NK-92 (cell line): Measurements from ENCODE around the gene TRIM44.

ENCODE experiments used
- DNase-seq: peaks from one replicate; lab custom pipeline; 2025; ENCODE audit not compliant: unreplicated experiment; lab: John Stamatoyannopoulos, UW

Gene TRIM44, protein sequence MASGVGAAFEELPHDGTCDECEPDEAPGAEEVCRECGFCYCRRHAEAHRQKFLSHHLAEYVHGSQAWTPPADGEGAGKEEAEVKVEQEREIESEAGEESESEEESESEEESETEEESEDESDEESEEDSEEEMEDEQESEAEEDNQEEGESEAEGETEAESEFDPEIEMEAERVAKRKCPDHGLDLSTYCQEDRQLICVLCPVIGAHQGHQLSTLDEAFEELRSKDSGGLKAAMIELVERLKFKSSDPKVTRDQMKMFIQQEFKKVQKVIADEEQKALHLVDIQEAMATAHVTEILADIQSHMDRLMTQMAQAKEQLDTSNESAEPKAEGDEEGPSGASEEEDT

DNA sequence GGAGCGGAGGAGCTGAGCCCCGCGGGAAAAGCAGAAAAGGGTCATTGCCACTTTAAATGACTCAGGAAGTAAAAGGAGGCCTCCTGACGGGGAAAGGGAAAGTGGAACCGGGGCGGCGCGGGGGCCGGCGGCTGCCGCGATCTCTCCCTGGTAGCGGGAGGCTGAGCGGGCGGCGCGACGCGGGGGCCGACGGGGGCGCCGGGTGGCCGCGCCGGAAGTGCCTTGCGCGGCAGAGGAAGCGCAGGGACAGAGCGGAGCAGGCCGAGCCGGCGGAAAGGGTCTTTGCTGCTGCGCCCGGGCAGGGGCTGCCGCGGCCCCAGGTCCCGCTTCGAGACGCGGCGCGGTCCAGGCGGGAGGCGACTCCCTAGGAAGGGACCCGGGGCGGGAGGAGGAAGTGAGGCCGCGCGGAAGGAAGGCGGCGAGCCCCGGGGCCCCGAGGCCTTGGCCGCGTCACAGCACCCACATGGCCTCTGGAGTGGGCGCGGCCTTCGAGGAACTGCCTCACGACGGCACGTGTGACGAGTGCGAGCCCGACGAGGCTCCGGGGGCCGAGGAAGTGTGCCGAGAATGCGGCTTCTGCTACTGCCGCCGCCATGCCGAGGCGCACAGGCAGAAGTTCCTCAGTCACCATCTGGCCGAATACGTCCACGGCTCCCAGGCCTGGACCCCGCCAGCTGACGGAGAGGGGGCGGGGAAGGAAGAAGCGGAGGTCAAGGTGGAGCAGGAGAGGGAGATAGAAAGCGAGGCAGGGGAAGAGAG lies at the start of gene TRIM44:
Gene TRIM44, plus strand, starts transcription at position 127 of the 759 bp plus-strand sequence. Its CDS starts 337 bp downstream, at position 464.
- no peak for DNase-seq

DNA sequence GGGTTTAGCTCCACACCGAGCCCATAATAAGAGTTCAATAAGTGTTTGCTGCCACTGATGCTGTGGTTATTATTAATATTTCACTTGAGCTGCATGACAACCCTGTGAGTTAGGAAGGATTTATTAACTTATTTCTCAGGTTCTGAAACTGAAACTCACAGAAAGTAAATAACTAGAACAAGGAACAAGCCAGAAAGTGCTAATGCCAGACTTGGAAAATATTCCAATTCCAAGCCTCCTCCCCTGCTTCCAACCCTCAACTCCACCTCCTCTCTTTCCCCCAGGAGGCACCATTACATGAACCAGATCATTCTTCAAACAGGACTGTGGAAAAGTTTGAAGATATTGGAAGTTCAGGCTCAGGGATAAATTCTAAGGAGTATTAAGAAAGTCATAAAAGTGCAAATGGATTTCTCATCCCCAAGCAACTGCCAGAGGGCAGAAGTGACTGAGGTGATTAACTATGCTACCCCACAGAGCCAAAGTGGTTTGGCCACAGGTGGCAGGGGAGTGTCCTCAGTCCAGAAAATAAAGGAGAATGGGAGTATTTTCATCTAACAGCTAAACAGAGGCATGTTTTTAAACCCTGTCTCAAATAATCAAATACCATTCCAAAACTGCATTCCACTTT lies 47.5 kb upstream of the TRIM44 start:
- no peak for DNase-seq

DNA sequence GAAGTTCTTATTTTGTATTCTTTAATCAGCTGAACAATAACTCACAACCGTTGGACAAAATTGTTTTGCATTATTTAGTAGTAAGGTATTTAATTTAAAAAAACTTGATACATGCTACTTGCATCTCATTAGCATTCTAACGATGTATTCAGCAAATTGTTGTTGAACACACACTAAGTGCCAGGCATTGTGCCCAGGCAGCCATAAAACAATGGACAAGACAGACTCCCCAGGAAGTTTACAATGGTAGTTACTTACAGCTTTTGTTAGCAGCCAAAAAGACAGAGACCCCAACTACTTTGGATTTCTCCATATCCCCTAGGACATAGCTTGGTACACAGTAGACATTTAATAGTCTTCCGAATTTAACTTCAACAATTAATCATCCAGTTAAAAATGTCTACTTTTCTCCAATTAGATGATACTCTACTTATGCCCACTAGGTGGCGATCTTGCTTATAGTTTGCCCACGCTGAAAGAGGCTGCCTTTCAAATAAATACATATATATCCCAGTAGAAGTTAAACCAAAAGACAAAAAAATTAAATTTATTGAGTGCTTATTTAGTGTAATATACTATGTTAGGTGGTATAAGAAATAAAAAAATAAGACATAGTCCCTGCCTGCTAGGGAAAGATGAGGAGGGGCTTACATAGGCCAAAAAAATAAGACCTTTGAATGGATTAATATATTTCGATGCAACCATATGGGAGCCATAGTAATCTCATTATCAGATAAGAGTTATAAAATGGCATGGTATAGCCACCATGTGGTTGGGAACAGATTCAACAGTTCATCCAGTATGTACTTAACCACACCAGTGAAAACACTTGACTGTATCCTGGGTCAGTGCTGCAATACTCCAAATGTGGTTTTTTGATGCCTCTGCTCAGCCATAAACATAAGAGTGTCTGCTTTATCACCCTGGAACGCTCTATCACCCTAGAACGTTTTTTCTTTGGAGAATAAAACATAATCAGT lies 46.4 kb upstream of the TRIM44 start:
- DNase-seq, result no peak

DNA sequence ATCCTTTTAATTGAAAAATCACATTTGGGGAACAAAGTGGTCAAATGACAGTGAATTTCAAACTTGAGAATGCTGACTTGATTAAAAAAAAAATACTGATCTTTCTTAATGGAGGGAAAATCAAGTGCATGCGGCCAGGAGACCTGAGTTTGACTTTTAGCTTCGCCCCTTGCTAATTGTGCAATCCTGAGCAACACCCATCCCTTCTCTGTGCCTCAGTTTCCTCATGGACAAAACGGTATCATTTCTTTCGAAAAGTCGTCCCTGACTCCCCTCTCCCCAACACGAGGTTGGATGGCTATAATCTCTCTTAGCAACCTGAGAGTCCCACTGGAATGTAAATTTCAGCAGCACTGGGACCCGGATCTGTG lies 45.3 kb upstream of the TRIM44 start:
- DNase-seq, result no peak

DNA sequence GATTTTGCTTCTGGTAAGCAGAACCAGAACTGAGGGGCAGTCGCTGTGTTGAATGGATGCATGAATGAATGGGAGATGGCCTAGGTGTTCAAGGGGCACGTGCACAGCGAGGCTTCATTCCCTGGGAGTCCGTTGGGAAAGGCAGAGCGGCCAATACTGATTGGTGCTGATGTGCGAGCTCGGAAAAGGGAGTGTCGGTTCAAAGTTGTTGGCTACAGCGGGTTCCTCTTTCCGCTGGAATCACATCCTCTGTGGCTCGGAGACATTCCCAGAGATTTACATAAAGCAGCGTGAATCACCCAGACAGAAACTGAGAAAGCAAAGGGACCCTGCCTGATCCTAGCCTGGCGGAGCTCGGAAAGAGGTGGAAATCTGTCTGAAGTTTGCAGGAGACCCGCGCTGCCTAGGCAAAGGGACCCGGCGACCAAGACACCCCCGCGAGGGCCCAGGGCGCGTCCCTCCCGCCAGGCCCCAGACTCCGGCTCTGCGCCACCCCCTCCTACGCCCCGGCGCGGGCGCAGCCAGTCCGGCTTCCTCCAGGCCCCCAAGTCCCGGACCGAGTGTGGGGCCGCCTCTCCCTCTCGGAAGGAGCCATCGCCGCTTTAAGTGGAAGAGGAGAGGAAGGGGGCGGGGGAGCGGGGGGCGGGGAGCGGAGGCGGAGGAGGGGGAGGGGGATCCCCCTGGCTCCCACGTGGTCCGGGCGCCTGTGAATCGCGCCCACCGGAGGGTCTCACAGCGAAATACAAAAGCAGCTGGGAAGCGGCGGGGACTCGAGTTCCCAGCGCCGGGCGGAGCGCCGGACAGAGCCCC lies 44.7 kb upstream of the TRIM44 start, which contains the start of gene FJX1:
Gene FJX1, plus strand, starts transcription at position 774 of the 810 bp plus-strand sequence. CDS start 177 bp downstream, outside the sequence.
- no peak for DNase-seq

DNA sequence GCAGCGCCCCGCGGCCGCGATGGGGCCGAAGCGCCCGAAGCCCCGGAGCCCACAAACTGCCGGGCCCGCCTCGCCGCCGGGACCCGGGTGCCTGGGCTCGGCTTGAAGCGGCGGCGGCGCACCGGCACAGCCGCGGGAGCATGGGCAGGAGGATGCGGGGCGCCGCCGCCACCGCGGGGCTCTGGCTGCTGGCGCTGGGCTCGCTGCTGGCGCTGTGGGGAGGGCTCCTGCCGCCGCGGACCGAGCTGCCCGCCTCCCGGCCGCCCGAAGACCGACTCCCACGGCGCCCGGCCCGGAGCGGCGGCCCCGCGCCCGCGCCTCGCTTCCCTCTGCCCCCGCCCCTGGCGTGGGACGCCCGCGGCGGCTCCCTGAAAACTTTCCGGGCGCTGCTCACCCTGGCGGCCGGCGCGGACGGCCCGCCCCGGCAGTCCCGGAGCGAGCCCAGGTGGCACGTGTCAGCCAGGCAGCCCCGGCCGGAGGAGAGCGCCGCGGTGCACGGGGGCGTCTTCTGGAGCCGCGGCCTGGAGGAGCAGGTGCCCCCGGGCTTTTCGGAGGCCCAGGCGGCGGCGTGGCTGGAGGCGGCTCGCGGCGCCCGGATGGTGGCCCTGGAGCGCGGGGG lies 44.0 kb upstream of the TRIM44 start:
- no peak for DNase-seq

DNA sequence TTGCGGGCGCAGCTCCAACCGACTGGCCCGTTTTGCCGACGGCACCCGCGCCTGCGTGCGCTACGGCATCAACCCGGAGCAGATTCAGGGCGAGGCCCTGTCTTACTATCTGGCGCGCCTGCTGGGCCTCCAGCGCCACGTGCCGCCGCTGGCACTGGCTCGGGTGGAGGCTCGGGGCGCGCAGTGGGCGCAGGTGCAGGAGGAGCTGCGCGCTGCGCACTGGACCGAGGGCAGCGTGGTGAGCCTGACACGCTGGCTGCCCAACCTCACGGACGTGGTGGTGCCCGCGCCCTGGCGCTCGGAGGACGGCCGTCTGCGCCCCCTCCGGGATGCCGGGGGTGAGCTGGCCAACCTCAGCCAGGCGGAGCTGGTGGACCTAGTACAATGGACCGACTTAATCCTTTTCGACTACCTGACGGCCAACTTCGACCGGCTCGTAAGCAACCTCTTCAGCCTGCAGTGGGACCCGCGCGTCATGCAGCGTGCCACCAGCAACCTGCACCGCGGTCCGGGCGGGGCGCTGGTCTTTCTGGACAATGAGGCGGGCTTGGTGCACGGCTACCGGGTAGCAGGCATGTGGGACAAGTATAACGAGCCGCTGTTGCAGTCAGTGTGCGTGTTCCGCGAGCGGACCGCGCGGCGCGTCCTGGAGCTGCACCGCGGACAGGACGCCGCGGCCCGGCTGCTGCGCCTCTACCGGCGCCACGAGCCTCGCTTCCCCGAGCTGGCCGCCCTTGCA lies 43.3 kb upstream of the TRIM44 start:
- DNase-seq, result no peak

DNA sequence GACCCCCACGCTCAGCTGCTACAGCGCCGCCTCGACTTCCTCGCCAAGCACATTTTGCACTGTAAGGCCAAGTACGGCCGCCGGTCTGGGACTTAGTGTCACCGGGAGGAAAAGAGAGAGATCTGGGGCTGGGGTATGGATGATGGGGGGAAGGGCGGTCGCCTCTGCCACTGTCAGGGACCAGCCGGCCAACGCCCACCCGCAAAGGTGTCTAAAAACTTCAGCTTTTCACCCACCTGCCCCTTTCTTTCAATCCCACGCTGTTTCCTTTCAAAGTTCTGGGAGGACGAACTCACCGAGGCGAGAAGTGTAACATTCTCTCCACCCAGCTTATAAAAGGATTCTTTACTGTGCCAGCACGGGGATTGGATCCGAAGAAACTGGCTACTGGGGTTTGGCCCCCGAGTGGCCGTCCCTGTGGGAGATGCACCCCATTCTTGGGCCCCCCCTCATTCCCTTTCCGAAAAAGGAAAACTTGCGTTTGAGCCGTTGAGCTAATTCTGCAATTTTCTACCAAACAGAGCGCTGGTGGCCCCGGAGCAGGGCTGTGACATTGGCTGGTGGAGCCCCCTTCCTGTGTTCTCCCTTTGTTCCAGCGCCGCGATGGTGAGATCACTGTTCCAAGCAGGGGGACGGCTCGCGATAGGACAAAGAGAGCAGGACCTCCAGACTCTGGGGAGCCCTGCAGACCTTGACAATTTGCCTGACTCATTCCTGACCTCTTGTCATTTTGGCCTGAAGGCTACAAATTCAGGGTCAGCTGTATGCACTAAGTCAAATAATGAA lies 42.5 kb upstream of the TRIM44 start:
- DNase-seq, result no peak

DNA sequence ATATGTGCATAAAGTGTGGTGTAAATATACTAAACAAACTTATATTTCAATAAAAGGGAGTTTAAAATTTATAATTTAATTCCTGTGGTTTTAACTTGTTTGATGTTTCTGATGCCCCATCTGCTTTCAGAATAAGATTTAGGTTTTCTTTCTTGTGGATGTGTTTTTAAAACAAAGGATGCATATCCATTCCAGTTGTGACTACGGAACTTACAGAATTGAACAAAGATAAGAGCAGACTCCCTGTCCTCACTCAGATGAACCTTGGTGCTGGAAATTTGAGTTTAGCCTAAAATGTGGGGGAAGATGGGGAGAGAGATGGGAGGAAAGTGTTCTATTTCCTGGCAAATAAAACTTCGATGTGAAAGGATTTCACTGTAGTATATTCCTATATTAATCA lies 41.8 kb upstream of the TRIM44 start:
- DNase-seq, result no peak

DNA sequence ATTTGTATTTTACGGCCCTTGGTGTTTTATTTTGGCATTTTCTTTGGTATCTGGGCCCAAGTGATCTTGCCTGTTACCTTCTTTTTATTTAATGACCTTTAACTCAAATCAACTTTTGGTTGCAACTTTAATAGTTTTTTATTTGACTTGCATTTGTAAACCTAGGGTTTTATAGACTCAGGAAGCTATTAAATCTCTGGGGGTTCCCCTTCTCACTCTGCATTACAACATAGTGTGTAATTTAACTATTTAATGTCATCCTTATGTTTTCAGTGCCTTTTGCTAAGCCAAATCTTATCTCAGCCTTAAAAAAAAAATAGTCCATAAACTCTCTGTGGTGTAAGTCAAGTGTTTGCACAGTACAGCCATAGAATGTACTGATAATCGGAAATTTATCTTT lies 41.0 kb upstream of the TRIM44 start:
- DNase-seq, result no peak

DNA sequence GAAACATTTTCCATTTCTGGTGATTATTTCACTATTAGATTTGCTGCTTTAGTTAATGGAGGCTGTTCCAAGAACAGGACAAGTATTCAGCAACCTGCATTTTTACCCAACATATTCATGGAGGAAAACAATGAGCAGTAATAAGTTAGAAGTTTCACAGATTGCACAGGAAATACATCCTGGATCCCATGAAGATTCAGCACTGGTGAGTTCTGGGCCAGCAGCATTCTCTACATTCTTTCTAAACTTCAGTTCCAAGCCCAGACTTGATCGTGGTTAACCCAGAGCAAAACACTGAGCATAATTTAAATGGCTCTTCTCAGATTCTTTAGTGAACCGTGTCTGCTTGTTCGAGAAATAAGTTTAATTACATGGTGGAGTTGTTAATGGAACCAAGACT lies 40.5 kb upstream of the TRIM44 start:
- DNase-seq, result no peak

DNA sequence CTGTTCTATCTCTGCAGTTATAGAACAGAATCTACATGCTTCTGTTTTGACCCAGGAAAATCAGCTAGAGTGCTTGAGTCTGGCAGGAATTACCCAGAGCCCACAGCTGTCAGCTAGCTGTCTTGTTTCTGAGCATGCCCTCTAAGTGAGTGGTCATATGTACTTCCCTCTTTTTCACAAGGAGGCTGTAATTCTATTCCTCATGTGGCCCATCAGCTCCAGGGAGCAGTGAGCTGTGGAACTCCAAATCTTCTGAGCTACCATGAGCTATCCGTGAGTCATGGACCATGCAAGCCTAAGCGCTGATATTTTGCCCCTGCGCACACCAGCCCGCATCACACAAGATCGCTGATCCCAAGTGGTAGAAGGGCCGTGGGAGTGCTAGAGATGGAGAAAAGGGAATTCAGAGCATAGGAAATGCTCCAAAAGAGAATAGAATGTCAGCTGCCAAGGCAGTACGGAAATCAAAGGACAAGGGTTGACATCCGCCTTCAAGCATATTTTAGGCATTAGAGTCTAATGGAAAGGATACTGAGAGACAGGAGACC lies 38.9 kb upstream of the TRIM44 start:
- DNase-seq, result no peak

DNA sequence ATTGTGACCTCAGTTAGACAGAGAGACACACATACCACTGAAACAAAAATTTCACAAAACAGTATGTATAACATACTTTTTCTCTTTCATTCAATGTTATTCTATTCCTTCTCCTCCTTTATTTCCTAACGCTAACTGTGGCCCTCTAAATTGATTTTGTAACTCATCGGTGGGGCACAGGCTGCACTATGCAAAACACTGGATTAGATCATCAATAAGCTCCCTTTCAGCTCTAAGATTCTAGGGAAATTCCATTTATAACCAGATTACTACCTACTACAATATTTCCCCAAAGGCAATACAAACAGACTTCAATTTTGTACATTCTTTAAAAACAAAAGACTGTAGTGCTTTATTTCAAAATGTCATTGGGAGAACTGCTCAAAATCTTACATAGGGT lies 38.3 kb upstream of the TRIM44 start:
- no peak for DNase-seq

DNA sequence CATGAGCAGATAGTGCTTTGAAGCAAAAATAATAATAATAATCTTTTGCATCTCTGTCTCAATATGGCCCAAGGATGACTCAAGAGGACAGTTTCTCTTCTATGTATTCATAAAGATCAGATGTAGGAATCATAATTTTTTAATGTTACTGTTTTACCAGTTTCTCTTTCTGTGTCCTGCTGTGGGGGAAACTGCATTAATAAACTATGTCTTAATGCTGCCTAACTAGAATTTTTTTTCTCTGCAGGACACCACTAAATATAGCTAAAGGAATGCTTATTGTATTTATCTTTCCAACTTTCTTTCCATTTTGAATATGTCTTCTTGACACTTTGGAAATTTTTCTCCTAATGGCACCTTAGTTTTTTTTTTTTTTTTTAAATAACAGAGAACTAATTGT lies 37.8 kb upstream of the TRIM44 start:
- DNase-seq, result no peak

DNA sequence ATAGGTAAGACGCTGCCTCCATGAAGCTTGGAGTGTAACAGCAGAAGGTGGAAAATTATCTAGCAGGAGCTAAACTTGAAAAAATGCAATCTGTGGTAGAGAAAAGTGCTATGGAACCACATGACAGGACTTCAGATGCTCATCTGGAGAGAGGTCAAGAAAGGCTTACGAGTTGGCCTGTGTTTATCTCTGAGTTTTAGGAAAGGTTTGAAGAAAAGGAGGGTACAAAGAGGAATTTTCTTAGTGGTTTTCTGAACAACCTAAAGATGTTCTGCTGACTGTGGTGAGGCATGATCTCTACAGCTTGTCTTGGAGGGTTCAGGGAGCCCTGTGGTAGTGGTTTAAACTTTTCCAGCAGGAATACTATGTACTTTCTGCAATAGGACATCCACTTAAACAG lies 36.1 kb upstream of the TRIM44 start:
- no peak for DNase-seq

DNA sequence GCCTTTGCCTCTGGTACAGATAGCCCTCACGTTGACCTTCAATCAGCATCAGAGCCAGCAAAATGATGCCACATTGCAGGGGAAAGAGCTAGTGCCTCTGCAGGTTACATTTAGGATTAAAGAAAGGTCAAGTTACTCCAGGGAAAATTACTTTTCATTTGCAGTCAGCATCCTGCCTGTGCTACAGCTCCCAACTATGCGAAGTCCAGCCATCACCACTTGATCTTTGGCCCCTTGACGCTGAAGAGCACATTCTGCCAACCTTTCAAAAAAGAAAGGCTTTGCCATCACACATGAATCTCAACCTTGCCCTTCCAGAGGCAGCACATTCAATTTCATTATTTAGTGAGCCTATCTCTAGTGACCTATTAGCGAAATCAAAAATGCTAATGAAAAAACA lies 33.1 kb upstream of the TRIM44 start:
- DNase-seq, result no peak

DNA sequence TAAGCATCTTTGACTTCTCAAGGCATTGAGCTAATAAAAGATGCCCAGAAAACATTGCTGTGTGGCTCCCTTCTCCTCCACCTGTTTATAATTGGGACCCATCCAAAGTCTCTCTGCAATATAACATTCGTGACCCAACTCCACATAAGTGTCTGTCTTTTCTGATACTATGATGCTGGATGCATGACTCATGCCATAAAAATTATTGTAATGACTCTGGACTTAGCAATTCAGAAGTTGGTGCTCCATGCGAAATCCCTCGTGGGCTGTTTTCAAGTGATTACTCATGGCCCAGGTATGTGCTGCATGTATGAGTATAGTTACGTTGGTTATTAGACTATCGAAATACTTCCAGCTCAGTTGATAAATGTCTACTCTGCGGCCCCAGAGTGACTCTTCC lies 32.7 kb upstream of the TRIM44 start:
- DNase-seq, result no peak

DNA sequence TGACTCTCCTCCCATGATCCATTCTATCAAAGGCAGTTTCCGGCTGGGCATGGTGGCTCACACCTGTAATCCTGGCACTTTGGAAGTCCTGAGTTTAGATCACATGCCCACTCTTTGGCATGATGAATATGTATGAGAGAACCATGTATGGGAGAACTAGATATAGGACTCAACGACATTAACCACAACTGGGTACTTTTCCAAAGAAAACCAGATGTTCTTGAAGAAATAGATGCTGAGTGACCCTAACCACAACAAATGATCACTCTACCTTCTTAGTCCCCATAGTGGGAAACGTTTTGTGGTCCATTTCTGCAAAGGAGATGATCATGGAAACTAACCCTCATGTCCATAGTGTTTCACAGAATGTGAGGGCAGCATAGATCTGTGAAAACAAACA lies 30.7 kb upstream of the TRIM44 start:
- no peak for DNase-seq
